CD8-positive, alpha-beta memory T cell (primary cell): ENCODE data around the gene PRELID2. TPM values are rescaled to one million over a fixed set of nuclear protein-coding genes. Genes with fewer than 3 reads are reported as not detected.
"Not testable (repeated sequence)": the region's sequence is repeated elsewhere in the genome, so short reads cannot be mapped to it uniquely, and the experiment has no call there.

Experiments used
- CTCF ChIA-PET: fragments of 350-600 bp; sonication (Branson Sonifier 250); formaldehyde crosslinking; loops from one replicate; lab custom pipeline; 2021; ENCODE audit warnings: antibody characterized with exemption; lab: Charles Lee
- POLR2A ChIA-PET: fragments of 350-600 bp; sonication (Branson Sonifier 250); formaldehyde crosslinking; loops from one replicate; lab custom pipeline; 2021; ENCODE audit warnings: antibody characterized with exemption; lab: Charles Lee
- DNase-seq, 5 donors: peaks; one replicate each; pipeline versions ENCODE4 v3.0.0 to v3.0.0-alpha.2; 2020 to 2022; ENCODE audit warnings: mixed read lengths in 1 of 5
- H3K27ac ChIP-seq: one replicate; pipeline ENCODE4 v1.7.0; 2013; ENCODE audit warnings: low read depth, mild to moderate bottlenecking, low read length, moderate library complexity
- H3K27me3 ChIP-seq: 2 replicates; pipeline ENCODE4 v1.7.0; 2013; ENCODE audit warnings: low read length, mild to moderate bottlenecking; ENCODE audit not compliant: insufficient read depth, poor library complexity, severe bottlenecking
- H3K36me3 ChIP-seq: 2 replicates; pipeline ENCODE4 v1.7.0; 2013; ENCODE audit warnings: mild to moderate bottlenecking, low read length, moderate library complexity; ENCODE audit not compliant: insufficient read depth
- H3K4me1 ChIP-seq: 2 replicates; pipeline ENCODE4 v1.7.0; 2013; ENCODE audit warnings: mild to moderate bottlenecking, low read length, moderate library complexity; ENCODE audit not compliant: insufficient read depth
- H3K4me3 ChIP-seq: 2 replicates; pipeline ENCODE4 v1.7.0; 2013; ENCODE audit warnings: mild to moderate bottlenecking, low read length
- H3K9me3 ChIP-seq: 2 replicates; pipeline ENCODE4 v1.7.0; 2013; ENCODE audit warnings: mild to moderate bottlenecking, low read length
- H3K27ac Mint-ChIP-seq, 8 donors: one replicate each; pipeline ENCODE4 v1.8.0; 2020 to 2021; ENCODE audit warnings: mixed read lengths in 8 of 8, mild to moderate bottlenecking in 6 of 8, inconsistent platforms in 3 of 8, moderate library complexity in 3 of 8
- H3K27me3 Mint-ChIP-seq, 2 donors: one replicate each; pipeline ENCODE4 v1.8.0; 2020 to 2021; ENCODE audit warnings: mixed read lengths in 2 of 2, mild to moderate bottlenecking in 1 of 2, moderate library complexity in 1 of 2
- H3K36me3 Mint-ChIP-seq, 3 donors: one replicate each; pipeline ENCODE4 v1.8.0; 2020 to 2021; ENCODE audit warnings: mixed read lengths in 3 of 3, inconsistent platforms in 1 of 3, mild to moderate bottlenecking in 1 of 3
- H3K4me1 Mint-ChIP-seq, 3 donors: one replicate each; pipeline ENCODE4 v1.8.0; 2020 to 2021; ENCODE audit warnings: mixed read lengths in 3 of 3, inconsistent platforms in 1 of 3, mild to moderate bottlenecking in 1 of 3
- H3K4me3 Mint-ChIP-seq, 7 donors: one replicate each; pipeline ENCODE4 v1.8.0; 2020 to 2021; ENCODE audit warnings: mixed read lengths in 7 of 7, mild to moderate bottlenecking in 6 of 7, moderate library complexity in 4 of 7, inconsistent platforms in 2 of 7
- H3K9me3 Mint-ChIP-seq, 5 donors: one replicate each; pipeline ENCODE4 v1.8.0; 2020 to 2022; ENCODE audit warnings: mixed read lengths in 5 of 5, mild to moderate bottlenecking in 3 of 5, moderate library complexity in 2 of 5, inconsistent platforms in 1 of 5
- polyA plus RNA-seq: library from polyadenylated mRNA; unstranded; fragments of 300-500 nt; fragmentation: Illumina TruSeq; gene quantifications from one replicate; pipeline ENCODE4 v1.2.3, GENCODE V29; 2021
- total RNA-seq, 2 experiments: library from RNA; stranded (reverse); gene quantifications; one replicate each; pipeline ENCODE4 v1.2.3, GENCODE V29; 2021

Gene PRELID2
- total and polyA plus RNA-seq, 3 experiments from 2014 or later: 0.92 to 1.6 (median 1.2) TPM

DNA sequence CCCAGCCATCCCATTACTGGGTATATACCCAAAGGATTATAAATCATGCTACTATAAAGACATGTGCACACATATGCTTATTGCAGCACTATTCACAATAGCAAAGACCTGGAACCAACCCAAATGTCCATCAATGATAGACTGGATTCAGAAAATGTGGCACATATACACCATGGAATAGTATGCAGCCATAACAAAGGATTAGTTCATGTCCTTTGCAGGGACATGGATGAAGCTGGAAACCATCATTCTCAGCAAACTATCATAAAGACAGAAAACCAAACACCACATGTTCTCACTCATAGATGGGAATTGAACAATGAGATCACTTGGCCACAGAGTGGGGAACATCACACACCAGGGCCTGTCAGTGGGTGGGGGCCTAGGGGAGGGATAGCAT lies 36.6 kb downstream of the PRELID2 start:
- H3K27me3 Mint-ChIP-seq, CTCF ChIA-PET, H3K27me3 ChIP-seq, H3K4me3 ChIP-seq, H3K9me3 ChIP-seq, H3K9me3 Mint-ChIP-seq, H3K27ac Mint-ChIP-seq, H3K4me1 Mint-ChIP-seq, H3K36me3 ChIP-seq, H3K4me1 ChIP-seq, H3K4me3 Mint-ChIP-seq, POLR2A ChIA-PET, DNase-seq, H3K27ac ChIP-seq, H3K36me3 Mint-ChIP-seq: not testable (repeated sequence)

DNA sequence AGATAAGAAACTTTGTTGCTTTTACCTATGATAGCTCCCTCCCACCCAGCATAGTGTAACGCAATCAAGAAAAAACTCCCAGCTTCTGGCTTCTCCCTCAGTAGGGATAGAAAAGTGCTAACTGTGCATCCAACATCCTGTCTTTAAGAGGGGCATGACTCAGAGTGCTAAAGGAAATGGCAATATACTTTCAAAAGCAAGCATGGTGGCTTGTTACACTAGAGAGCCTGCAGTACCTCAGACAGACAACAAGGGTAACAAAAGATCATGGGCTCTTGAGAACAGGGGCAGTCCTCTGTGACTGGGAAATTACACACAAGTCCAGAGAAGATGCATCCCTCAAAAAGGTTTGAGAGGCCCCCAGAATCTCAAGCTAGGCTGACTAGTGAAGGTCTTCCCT lies 37.8 kb downstream of the PRELID2 start:
- no peaks in the 10 kb centered on the region for H3K27me3 ChIP-seq
- Mint-ChIP-seq H3K27me3 (no peaks in the 10 kb centered on the region), H3K27ac (no peak overlapping the region), H3K36me3 (no peaks in the 10 kb centered on the region), H3K9me3 (peaks cover 0 to 5% (median 0%) of the 10 kb centered on the region in 5 donors), H3K4me3 (no peak overlapping the region), H3K4me1 (no peaks in the 10 kb centered on the region)
- H3K4me1 ChIP-seq: no peaks in the 10 kb centered on the region
- no peak overlapping the region for H3K27ac ChIP-seq
- CTCF ChIA-PET: no interaction called here
- no peaks in the 10 kb centered on the region for H3K36me3 ChIP-seq
- POLR2A ChIA-PET: no interaction called here
- DNase-seq: no peak
- no peak overlapping the region for H3K4me3 ChIP-seq
- H3K9me3 ChIP-seq: no peaks in the 10 kb centered on the region

GRCh38 chr5:145796318-145796717 lies 38.8 kb downstream of the PRELID2 start:
- Histone ChIP-seq H3K4me3 (no peak overlapping the region), H3K9me3 (no peaks in the 10 kb centered on the region), H3K27me3 (no peaks in the 10 kb centered on the region), H3K4me1 (no peaks in the 10 kb centered on the region), H3K36me3 (no peaks in the 10 kb centered on the region), H3K27ac (no peak overlapping the region)
- DNase-seq: no peak
- H3K27me3 Mint-ChIP-seq: peaks cover 0 to 2% of the 10 kb centered on the region in 2 donors
- H3K4me3 Mint-ChIP-seq: no peak overlapping the region
- CTCF ChIA-PET: no interaction called here
- POLR2A ChIA-PET: no interaction called here
- no peaks in the 10 kb centered on the region for H3K36me3 Mint-ChIP-seq
- no peak overlapping the region for H3K27ac Mint-ChIP-seq
- H3K9me3 Mint-ChIP-seq: peaks cover 0 to 5% (median 0%) of the 10 kb centered on the region in 5 donors
- no peaks in the 10 kb centered on the region for H3K4me1 Mint-ChIP-seq

DNA sequence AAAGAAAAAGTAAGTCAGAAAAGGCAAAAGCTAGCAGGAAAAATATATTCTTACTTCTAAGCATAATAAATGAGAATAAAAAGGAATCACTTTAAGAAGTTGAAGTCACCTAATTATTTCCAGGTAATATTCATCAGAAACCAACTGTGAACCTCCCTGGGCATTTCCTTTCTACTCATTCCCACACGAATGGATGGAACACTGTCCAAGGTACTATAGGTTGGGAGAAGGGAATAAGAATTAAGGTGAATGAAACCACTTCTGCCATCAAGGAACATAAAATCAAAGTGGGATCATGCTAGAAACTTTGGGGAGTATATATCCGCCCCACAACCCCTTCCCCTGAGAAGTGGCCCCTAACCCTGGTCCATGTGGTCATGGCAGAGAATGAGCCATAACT lies 41.6 kb downstream of the PRELID2 start:
- H3K27me3 ChIP-seq: no peaks in the 10 kb centered on the region
- Mint-ChIP-seq H3K9me3 (peaks cover 0 to 4% (median 0%) of the 10 kb centered on the region in 5 donors), H3K27ac (no peak overlapping the region), H3K27me3 (peaks cover 0 to 2% of the 10 kb centered on the region in 2 donors), H3K4me1 (no peaks in the 10 kb centered on the region), H3K36me3 (no peaks in the 10 kb centered on the region), H3K4me3 (no peak overlapping the region)
- H3K9me3 ChIP-seq: no peaks in the 10 kb centered on the region
- H3K4me1 ChIP-seq: no peaks in the 10 kb centered on the region
- H3K36me3 ChIP-seq: no peaks in the 10 kb centered on the region
- ChIA-PET CTCF (no interaction called here), POLR2A (no interaction called here)
- DNase-seq: no peak
- no peak overlapping the region for H3K4me3 ChIP-seq
- H3K27ac ChIP-seq: no peak overlapping the region

GRCh38 chr5:145792840-145793239 lies 42.3 kb downstream of the PRELID2 start:
- POLR2A ChIA-PET: no interaction called here
- H3K27ac Mint-ChIP-seq: no peak overlapping the region
- Histone ChIP-seq H3K27ac (no peak overlapping the region), H3K9me3 (no peaks in the 10 kb centered on the region), H3K4me3 (no peak overlapping the region), H3K27me3 (no peaks in the 10 kb centered on the region), H3K4me1 (no peaks in the 10 kb centered on the region), H3K36me3 (no peaks in the 10 kb centered on the region)
- CTCF ChIA-PET: no interaction called here
- DNase-seq: no peak
- peaks cover 0 to 3% (median 0%) of the 10 kb centered on the region in 5 donors for H3K9me3 Mint-ChIP-seq
- no peak overlapping the region for H3K4me3 Mint-ChIP-seq
- H3K27me3 Mint-ChIP-seq: peaks cover 0 to 2% of the 10 kb centered on the region in 2 donors
- H3K4me1 Mint-ChIP-seq: no peaks in the 10 kb centered on the region
- no peaks in the 10 kb centered on the region for H3K36me3 Mint-ChIP-seq

DNA sequence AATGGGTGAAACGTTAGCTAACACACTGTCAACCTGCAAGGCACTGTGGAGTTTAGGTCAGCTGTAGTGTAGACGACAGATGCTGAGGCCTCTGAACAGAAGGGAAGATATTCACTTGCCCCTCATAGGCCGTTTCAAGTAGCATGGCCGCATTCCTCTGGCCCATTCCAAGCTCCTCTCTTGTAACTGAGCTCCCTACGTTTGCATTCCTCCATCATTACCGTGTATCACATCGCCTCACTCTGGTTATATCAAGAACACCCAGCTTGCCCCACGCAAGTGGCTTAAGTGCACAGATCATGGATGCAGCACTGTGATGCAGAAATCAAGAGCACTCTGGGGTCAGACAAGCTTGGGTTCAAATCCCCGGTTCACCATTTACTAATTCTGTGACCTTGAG lies 43.3 kb downstream of the PRELID2 start:
- peaks cover 0 to 2% (median 0%) of the 10 kb centered on the region in 5 donors for H3K9me3 Mint-ChIP-seq
- H3K9me3 ChIP-seq: no peaks in the 10 kb centered on the region
- no peak overlapping the region for H3K4me3 Mint-ChIP-seq
- no peaks in the 10 kb centered on the region for H3K27me3 ChIP-seq
- ChIA-PET CTCF (no interaction called here), POLR2A (no interaction called here)
- H3K27ac ChIP-seq: no peak overlapping the region
- H3K36me3 Mint-ChIP-seq: no peaks in the 10 kb centered on the region
- no peak overlapping the region for H3K4me3 ChIP-seq
- H3K36me3 ChIP-seq: no peaks in the 10 kb centered on the region
- H3K27me3 Mint-ChIP-seq: peaks cover 0 to 2% of the 10 kb centered on the region in 2 donors
- no peaks in the 10 kb centered on the region for H3K4me1 ChIP-seq
- DNase-seq: no peak
- H3K27ac Mint-ChIP-seq: no peak overlapping the region
- no peaks in the 10 kb centered on the region for H3K4me1 Mint-ChIP-seq

DNA sequence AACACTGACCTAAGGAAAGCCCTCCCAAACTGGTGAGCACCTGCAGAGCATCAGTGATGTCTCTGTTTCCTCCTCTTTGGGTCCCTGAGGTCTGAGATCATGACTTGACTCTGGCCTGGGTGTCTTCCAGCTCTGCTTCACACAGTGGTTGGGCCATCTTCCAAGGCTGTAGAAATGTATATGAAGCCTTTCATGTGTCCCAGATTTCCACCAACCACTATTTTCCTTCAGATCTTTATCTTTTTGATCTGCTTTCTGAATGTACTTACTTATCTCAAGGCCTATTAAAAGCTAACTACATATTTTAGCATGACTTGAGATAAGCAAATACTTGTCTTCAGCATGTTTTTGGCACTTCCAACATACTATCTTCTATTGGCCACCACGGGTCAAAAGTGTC lies 47.1 kb downstream of the PRELID2 start:
- no peaks in the 10 kb centered on the region for H3K36me3 ChIP-seq
- no peak overlapping the region for H3K27ac ChIP-seq
- H3K9me3 ChIP-seq: no peaks in the 10 kb centered on the region
- no peaks in the 10 kb centered on the region for H3K36me3 Mint-ChIP-seq
- peaks cover 0 to 2% of the 10 kb centered on the region in 2 donors for H3K27me3 Mint-ChIP-seq
- H3K9me3 Mint-ChIP-seq: peaks cover 0 to 2% (median 0%) of the 10 kb centered on the region in 5 donors
- H3K4me1 ChIP-seq: no peaks in the 10 kb centered on the region
- H3K27ac Mint-ChIP-seq: no peak overlapping the region
- H3K4me3 Mint-ChIP-seq: no peak overlapping the region
- H3K27me3 ChIP-seq: no peaks in the 10 kb centered on the region
- no peaks in the 10 kb centered on the region for H3K4me1 Mint-ChIP-seq
- H3K4me3 ChIP-seq: no peak overlapping the region
- CTCF ChIA-PET: no interaction called here
- POLR2A ChIA-PET: no interaction called here
- no peak for DNase-seq

DNA sequence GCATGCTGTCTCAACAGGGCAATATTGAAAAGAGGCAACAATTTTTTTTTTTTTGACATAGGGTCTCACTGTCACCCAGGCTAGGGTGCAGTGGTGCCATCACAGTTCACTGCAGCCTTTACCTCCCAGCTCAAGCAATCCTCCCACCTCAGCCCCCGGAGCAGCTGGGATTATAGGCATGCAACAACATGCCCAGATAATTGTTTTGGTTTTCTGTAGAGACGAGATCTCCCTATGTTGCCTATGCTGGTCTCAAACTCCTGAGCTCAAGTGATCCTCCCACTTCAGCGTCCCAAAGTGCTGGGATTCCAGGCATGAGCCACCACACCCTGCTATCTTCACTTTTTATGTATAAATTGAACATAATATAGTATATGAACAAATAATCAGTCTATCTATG lies 47.6 kb downstream of the PRELID2 start:
- no peak overlapping the region for H3K27ac Mint-ChIP-seq
- Histone ChIP-seq H3K9me3 (no peaks in the 10 kb centered on the region), H3K4me3 (no peak overlapping the region), H3K36me3 (no peaks in the 10 kb centered on the region), H3K27me3 (no peaks in the 10 kb centered on the region), H3K27ac (no peak overlapping the region), H3K4me1 (no peaks in the 10 kb centered on the region)
- no peaks in the 10 kb centered on the region for H3K4me1 Mint-ChIP-seq
- H3K9me3 Mint-ChIP-seq: peaks cover 0 to 2% (median 0%) of the 10 kb centered on the region in 5 donors
- ChIA-PET POLR2A (no interaction called here), CTCF (no interaction called here)
- H3K27me3 Mint-ChIP-seq: peaks cover 0 to 2% of the 10 kb centered on the region in 2 donors
- H3K4me3 Mint-ChIP-seq: no peak overlapping the region
- H3K36me3 Mint-ChIP-seq: no peaks in the 10 kb centered on the region
- no peak for DNase-seq

DNA sequence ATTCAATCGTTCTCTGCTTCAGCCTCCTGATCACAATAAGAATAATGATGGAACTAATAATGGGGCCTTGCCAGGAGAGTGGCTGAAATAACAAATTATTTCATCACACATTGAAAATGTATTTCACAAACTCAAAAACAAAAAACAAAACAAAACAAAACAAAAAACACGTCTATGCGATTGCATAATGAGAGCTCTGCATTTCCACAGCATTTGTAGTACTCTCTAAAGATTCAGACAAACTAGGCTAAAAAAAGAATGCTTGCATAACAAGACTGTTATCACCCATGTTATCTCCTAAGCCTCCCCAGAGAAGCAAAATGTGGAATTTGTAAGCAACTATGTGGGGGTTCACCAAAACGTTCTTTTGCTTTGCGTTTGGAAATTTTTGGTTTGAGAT lies 48.1 kb downstream of the PRELID2 start:
- H3K36me3 ChIP-seq: no peaks in the 10 kb centered on the region
- Mint-ChIP-seq H3K36me3 (no peaks in the 10 kb centered on the region), H3K27ac (no peak overlapping the region), H3K27me3 (peaks cover 0 to 1% of the 10 kb centered on the region in 2 donors), H3K4me3 (no peak overlapping the region), H3K9me3 (peaks cover 0 to 2% (median 0%) of the 10 kb centered on the region in 5 donors), H3K4me1 (no peaks in the 10 kb centered on the region)
- no peaks in the 10 kb centered on the region for H3K9me3 ChIP-seq
- H3K27me3 ChIP-seq: no peaks in the 10 kb centered on the region
- H3K4me1 ChIP-seq: no peaks in the 10 kb centered on the region
- no peak overlapping the region for H3K4me3 ChIP-seq
- no peak overlapping the region for H3K27ac ChIP-seq
- no peak for DNase-seq
- CTCF ChIA-PET: no interaction called here
- POLR2A ChIA-PET: no interaction called here
